DND-41 (cell line): ENCODE measurements around the gene PLPPR2.

ENCODE experiments used
- ATAC-seq: fragments of 200-7000 bp; cut with Tn5 transposase; 3 replicates; pipeline ENCODE4 v1.9.1; 2021; ENCODE audit warnings: low read depth; ENCODE audit not compliant: insufficient read depth
- DNase-seq: peaks from one replicate; pipeline ENCODE4 v3.0.0-alpha.2; 2020
- H2AFZ ChIP-seq: 2 replicates; pipeline ENCODE4 v1.6.0; 2012; ENCODE audit warnings: low read depth, low read length
- H3K27ac ChIP-seq: 2 replicates; pipeline ENCODE4 v1.5.1; 2012; ENCODE audit warnings: low read length, inconsistent platforms
- H3K27me3 ChIP-seq: fragments of 200-600 bp; sonication (generic); 2 replicates; pipeline ENCODE4 v1.6.0; 2012; ENCODE audit warnings: low read length, mild to moderate bottlenecking, inconsistent platforms; ENCODE audit not compliant: insufficient read depth, poor library complexity
- H3K36me3 ChIP-seq: 2 replicates; pipeline ENCODE4 v1.5.1; 2012; ENCODE audit warnings: low read length, inconsistent platforms; ENCODE audit not compliant: insufficient read depth
- H3K4me1 ChIP-seq: 2 replicates; pipeline ENCODE4 v1.5.1; 2012; ENCODE audit warnings: mild to moderate bottlenecking, low read length; ENCODE audit not compliant: insufficient read depth
- H3K4me2 ChIP-seq: 2 replicates; pipeline ENCODE4 v1.6.0; 2012; ENCODE audit warnings: mild to moderate bottlenecking, moderate library complexity, low read length, inconsistent platforms; ENCODE audit not compliant: insufficient read depth
- H3K4me3 ChIP-seq, 2 experiments: fragments of 200-600 bp in 1 of 2; shearing (Covaris generic) in 1 of 2; 2 replicates each; pipeline ENCODE4 v1.5.1; 2012 to 2016; ENCODE audit warnings: inconsistent platforms in 2 of 2, low read length in 2 of 2, mild to moderate bottlenecking in 2 of 2, low read depth in 1 of 2, moderate library complexity in 1 of 2
- H3K79me2 ChIP-seq: 2 replicates; pipeline ENCODE4 v1.6.0; 2012; ENCODE audit warnings: low read length, inconsistent platforms; ENCODE audit not compliant: insufficient read depth
- H3K9ac ChIP-seq: 2 replicates; pipeline ENCODE4 v1.6.0; 2012; ENCODE audit warnings: low read depth, mild to moderate bottlenecking, inconsistent platforms, low read length, moderate library complexity
- H3K9me3 ChIP-seq: 2 replicates; pipeline ENCODE4 v1.5.1; 2012; ENCODE audit warnings: low read length, moderate library complexity, mild to moderate bottlenecking, inconsistent platforms; ENCODE audit not compliant: insufficient read depth, severe bottlenecking
- H4K20me1 ChIP-seq: 2 replicates; pipeline ENCODE4 v1.6.0; 2012; ENCODE audit warnings: low read length; ENCODE audit not compliant: insufficient read depth
- CTCF ChIP-seq: IDR thresholded peaks from 2 replicates; pipeline ENCODE4 v1.5.1; 2012; ENCODE audit warnings: borderline replicate concordance, low read length, moderate library complexity, mild to moderate bottlenecking; ENCODE audit not compliant: poor library complexity, severe bottlenecking; ENCODE audit errors: extremely low read depth
- EZH2 ChIP-seq: IDR thresholded peaks from 3 replicates; pipeline ENCODE4 v1.6.1; 2012; ENCODE audit warnings: borderline replicate concordance, low read depth, mild to moderate bottlenecking, moderate library complexity, low read length, inconsistent platforms; ENCODE audit not compliant: severe bottlenecking

PLPPR2 gene

GRCh38 chr19:11390933-11391680 is 35.9 kb downstream of the PLPPR2 start:
- no peak overlapping the region for H2AFZ ChIP-seq
- no peak for TF ChIP-seq CTCF
- TF ChIP-seq EZH2 = no peak
- no peak overlapping the region for H3K27ac ChIP-seq
- ATAC-seq (no peak), DNase-seq (no peak)
- H4K20me1 ChIP-seq = no peaks in the 10 kb centered on the region
- H3K4me1 ChIP-seq = peaks cover 4% of the 10 kb centered on the region; the same call in 1 of the 2 replicates
- no peak overlapping the region for H3K4me3 ChIP-seq
- no peaks in the 10 kb centered on the region for H3K27me3 ChIP-seq
- H3K79me2 ChIP-seq = no peaks in the 10 kb centered on the region
- no peak overlapping the region for H3K9ac ChIP-seq
- no peaks in the 10 kb centered on the region for H3K36me3 ChIP-seq
- no peaks in the 10 kb centered on the region for H3K9me3 ChIP-seq
- H3K4me2 ChIP-seq = no peak overlapping the region

GRCh38 chr19:11397089-11397610 is 41.9 kb downstream of the PLPPR2 start:
- DNase-seq = no peak
- H3K4me2 ChIP-seq = no peak overlapping the region
- H3K9ac ChIP-seq = no peak overlapping the region
- H3K4me3 ChIP-seq = no peak overlapping the region
- H3K4me1 ChIP-seq = peaks cover 4% of the 10 kb centered on the region; the same call in 1 of the 2 replicates
- no peak overlapping the region for H3K27ac ChIP-seq
- H2AFZ ChIP-seq = no peak overlapping the region
- no peaks in the 10 kb centered on the region for H3K79me2 ChIP-seq
- no peaks in the 10 kb centered on the region for H3K36me3 ChIP-seq
- H3K9me3 ChIP-seq = no peaks in the 10 kb centered on the region
- ATAC-seq = no peak
- no peak for TF ChIP-seq CTCF
- TF ChIP-seq EZH2 = no peak
- H3K27me3 ChIP-seq = no peaks in the 10 kb centered on the region
- H4K20me1 ChIP-seq = no peaks in the 10 kb centered on the region

- no peaks in the 10 kb centered on the region for H3K27me3 ChIP-seq
- H3K4me3 ChIP-seq = no peak overlapping the region
- H4K20me1 ChIP-seq = no peaks in the 10 kb centered on the region
- H3K27ac ChIP-seq = no peak overlapping the region
- ATAC-seq (no peak), DNase-seq (no peak)
- H3K4me1 ChIP-seq = peaks cover 4% of the 10 kb centered on the region; the same call in 1 of the 2 replicates
- H3K4me2 ChIP-seq = no peak overlapping the region
- H2AFZ ChIP-seq = no peak overlapping the region
- no peaks in the 10 kb centered on the region for H3K79me2 ChIP-seq
- no peak overlapping the region for H3K9ac ChIP-seq
- H3K9me3 ChIP-seq = no peaks in the 10 kb centered on the region
- no peaks in the 10 kb centered on the region for H3K36me3 ChIP-seq
- TF ChIP-seq CTCF (no peak), EZH2 (no peak)
Observed at GRCh38 chr19:11399667-11400066, 44.4 kb downstream of the PLPPR2 start.
